H9 (cell line): ENCODE data around the gene ABHD13. TPM values are rescaled to one million over a fixed set of nuclear protein-coding genes. Genes with fewer than 3 reads are reported as not detected.

ENCODE experiments used
- DNase-seq: peaks from one replicate; pipeline ENCODE4 v3.0.0-alpha.2; 2017
- H2AFZ ChIP-seq: one replicate; pipeline ENCODE4 v1.6.1; 2013; ENCODE audit warnings: mild to moderate bottlenecking, low read length, control low read depth, moderate library complexity
- H2AK5ac ChIP-seq: 2 replicates; pipeline ENCODE4 v1.6.1; 2013; ENCODE audit warnings: low read length, control low read depth, mixed read lengths; ENCODE audit not compliant: insufficient read length
- H2BK120ac ChIP-seq: one replicate; pipeline ENCODE4 v1.6.1; 2013; ENCODE audit warnings: low read depth, mild to moderate bottlenecking, low read length, control low read depth, inconsistent platforms; ENCODE audit not compliant: poor library complexity, severe bottlenecking
- H2BK12ac ChIP-seq: 2 replicates; pipeline ENCODE4 v1.6.1; 2013; ENCODE audit warnings: low read length, control low read depth, mixed read lengths, low read depth; ENCODE audit not compliant: insufficient read length
- H2BK15ac ChIP-seq: 2 replicates; pipeline ENCODE4 v1.6.1; 2013; ENCODE audit warnings: low read depth, low read length, control low read depth
- H2BK20ac ChIP-seq: one replicate; pipeline ENCODE4 v1.6.1; 2013; ENCODE audit warnings: low read depth, mild to moderate bottlenecking, low read length, control low read depth, inconsistent platforms; ENCODE audit not compliant: poor library complexity, severe bottlenecking
- H2BK5ac ChIP-seq: 2 replicates; pipeline ENCODE4 v1.6.1; 2013; ENCODE audit warnings: low read length, control low read depth, mixed read lengths; ENCODE audit not compliant: insufficient read length
- H3K14ac ChIP-seq: 2 replicates; pipeline ENCODE4 v1.6.1; 2013; ENCODE audit warnings: low read length, control low read depth; ENCODE audit not compliant: insufficient read depth
- H3K18ac ChIP-seq: 2 replicates; pipeline ENCODE4 v1.6.1; 2013; ENCODE audit warnings: low read depth, mild to moderate bottlenecking, mixed read lengths, low read length, control low read depth; ENCODE audit not compliant: insufficient read length
- H3K23ac ChIP-seq: 2 replicates; pipeline ENCODE4 v1.6.1; 2013; ENCODE audit warnings: low read length, control low read depth, mixed read lengths, low read depth; ENCODE audit not compliant: insufficient read length
- H3K23me2 ChIP-seq: 2 replicates; pipeline ENCODE4 v1.6.1; 2013; ENCODE audit warnings: low read depth, mild to moderate bottlenecking, mixed read lengths, low read length, control low read depth; ENCODE audit not compliant: insufficient read length, poor library complexity, severe bottlenecking
- H3K27ac ChIP-seq: 2 replicates; pipeline ENCODE4 v1.5.1; 2013; ENCODE audit warnings: low read length, control low read depth, mixed read lengths, low read depth; ENCODE audit not compliant: insufficient read length
- H3K27me3 ChIP-seq: 2 replicates; pipeline ENCODE4 v1.6.1; 2013; ENCODE audit warnings: low read length, control low read depth, inconsistent platforms; ENCODE audit not compliant: insufficient read depth
- H3K4ac ChIP-seq: 2 replicates; pipeline ENCODE4 v1.6.1; 2013; ENCODE audit warnings: low read depth, mild to moderate bottlenecking, control low read depth, inconsistent platforms, low read length, moderate library complexity
- H3K4me1 ChIP-seq: 2 replicates; pipeline ENCODE4 v1.6.1; 2013; ENCODE audit warnings: low read length, control low read depth, inconsistent platforms; ENCODE audit not compliant: insufficient read depth
- H3K4me2 ChIP-seq: 2 replicates; pipeline ENCODE4 v1.6.1; 2013; ENCODE audit warnings: low read length, control low read depth, mixed read lengths; ENCODE audit not compliant: insufficient read length, insufficient read depth
- H3K56ac ChIP-seq: 2 replicates; pipeline ENCODE4 v1.6.1; 2013; ENCODE audit warnings: low read depth, mild to moderate bottlenecking, mixed read lengths, low read length, control low read depth; ENCODE audit not compliant: insufficient read length
- H3K79me1 ChIP-seq: 2 replicates; pipeline ENCODE4 v1.6.1; 2013; ENCODE audit warnings: low read depth, mild to moderate bottlenecking, moderate library complexity, low read length, control low read depth, inconsistent platforms; ENCODE audit not compliant: insufficient read depth, poor library complexity, severe bottlenecking
- H3K79me2 ChIP-seq: 2 replicates; pipeline ENCODE4 v1.6.1; 2013; ENCODE audit warnings: low read length, control low read depth, inconsistent platforms; ENCODE audit not compliant: insufficient read depth
- H3K9ac ChIP-seq: 2 replicates; pipeline ENCODE4 v1.6.1; 2013; ENCODE audit warnings: low read length, control low read depth, mixed read lengths; ENCODE audit not compliant: insufficient read length; ENCODE audit errors: extremely low read depth
- H3K9me3 ChIP-seq: one replicate; pipeline ENCODE4 v1.6.1; 2013; ENCODE audit warnings: low read depth, low read length, inconsistent platforms; ENCODE audit not compliant: control insufficient read depth
- H3T11ph ChIP-seq: one replicate; pipeline ENCODE4 v1.6.1; 2013; ENCODE audit warnings: mild to moderate bottlenecking, low read length, control low read depth, inconsistent platforms
- H4K20me1 ChIP-seq: one replicate; pipeline ENCODE4 v1.6.1; 2013; ENCODE audit not compliant: control insufficient read depth, insufficient read length, insufficient read depth
- H4K5ac ChIP-seq: 2 replicates; pipeline ENCODE4 v1.6.1; 2013; ENCODE audit warnings: low read depth, mild to moderate bottlenecking, mixed read lengths, low read length, control low read depth; ENCODE audit not compliant: insufficient read length
- H4K8ac ChIP-seq: replicated peaks from 2 replicates; pipeline ENCODE4 v1.6.1; 2013; ENCODE audit warnings: low read length, control low read depth, mixed read lengths, low read depth; ENCODE audit not compliant: insufficient read length
- H4K91ac ChIP-seq: 2 replicates; pipeline ENCODE4 v1.6.1; 2013; ENCODE audit warnings: low read depth, mild to moderate bottlenecking, moderate library complexity, mixed read lengths, low read length, control low read depth; ENCODE audit not compliant: insufficient read length
- H3K27ac Mint-ChIP-seq, 3 experiments: 2 replicates in 2 of 3; 3 replicates in 1 of 3; pipeline ENCODE4 v1.8.0; 2020 to 2021; ENCODE audit warnings: mixed read lengths in 3 of 3, mild to moderate bottlenecking in 1 of 3, moderate library complexity in 1 of 3
- H3K27me3 Mint-ChIP-seq: 2 replicates; pipeline ENCODE4 v1.8.0; 2021; ENCODE audit warnings: low read depth, mild to moderate bottlenecking, moderate library complexity, mixed read lengths
- H3K36me3 Mint-ChIP-seq, 3 experiments: 2 replicates in 2 of 3; 3 replicates in 1 of 3; pipeline ENCODE4 v1.8.0; 2020 to 2021; ENCODE audit warnings: low read depth in 3 of 3, mixed read lengths in 3 of 3; ENCODE audit not compliant: insufficient read depth in 1 of 3
- H3K4me1 Mint-ChIP-seq, 2 experiments: 2 replicates each; pipeline ENCODE4 v1.8.0; 2020; ENCODE audit warnings: mixed read lengths in 2 of 2
- H3K4me3 Mint-ChIP-seq, 2 experiments: 2 replicates in 1 of 2; 3 replicates in 1 of 2; pipeline ENCODE4 v1.8.0; 2020 to 2021; ENCODE audit warnings: mild to moderate bottlenecking in 2 of 2, mixed read lengths in 2 of 2, moderate library complexity in 1 of 2
- H3K9me3 Mint-ChIP-seq, 2 experiments: 2 replicates in 1 of 2; 3 replicates in 1 of 2; pipeline ENCODE4 v1.8.0; 2020; ENCODE audit warnings: mild to moderate bottlenecking in 2 of 2, mixed read lengths in 2 of 2, moderate library complexity in 1 of 2
- CTCF ChIP-seq: fragments of 200-600 bp; sonication (generic); conservative IDR thresholded peaks from 3 replicates; pipeline ENCODE4 v1.8.0; 2021; ENCODE audit warnings: antibody characterized with exemption, mild to moderate bottlenecking
- WGBS: extraction: QIAGEN DNeasy Blood & Tissue Kit; methylation state at CpG from one replicate; pipeline ENCODE4 v1.1.7; 2013; ENCODE audit warnings: missing lambda C conversion rate, low lambda C conversion rate, mixed read lengths; ENCODE audit not compliant: insufficient read length; ENCODE audit errors: extremely low coverage; 5-methylcytosine and 5-hydroxymethylcytosine counted together
- total RNA-seq: library from RNA; stranded (reverse); gene quantifications from 2 replicates; pipeline ENCODE4 v1.2.1, GENCODE V29; 2021

The ABHD13 gene
- total RNA-seq, 1 experiment from 2014 or later: 6.2 TPM

- Histone ChIP-seq H2BK5ac (no peak overlapping the region), H3K18ac (no peak overlapping the region), H3K4ac (no peak overlapping the region), H3K9me3 (no peaks in the 10 kb centered on the region), H3K4me1 (no peaks in the 10 kb centered on the region), H3K27ac (no peak overlapping the region), H3K4me2 (no peak overlapping the region), H4K91ac (no peak overlapping the region), H3K23ac (no peak overlapping the region), H3T11ph (no peak overlapping the region), H2BK20ac (no peak overlapping the region), H3K79me1 (no peaks in the 10 kb centered on the region), H3K14ac (no peak overlapping the region), H4K5ac (no peak overlapping the region), H3K79me2 (no peaks in the 10 kb centered on the region), H4K8ac (no peak overlapping the region), H3K9ac (no peak overlapping the region), H2BK15ac (no peak overlapping the region), H2AK5ac (no peak overlapping the region), H3K27me3 (no peaks in the 10 kb centered on the region), H2BK12ac (no peak overlapping the region), H3K56ac (no peak overlapping the region), H2BK120ac (no peak overlapping the region), H2AFZ (no peak overlapping the region), H4K20me1 (no peaks in the 10 kb centered on the region), H3K23me2 (no peaks in the 10 kb centered on the region)
- no CpG with 5 or more reads among the region's 1 CpG for WGBS
- TF ChIP-seq CTCF: no peak
- Mint-ChIP-seq H3K4me3 (no peak overlapping the region), H3K27ac (no peak overlapping the region), H3K9me3 (peaks cover 6 to 7% of the 10 kb centered on the region in 2 experiments; a peak in 3 of 5 replicates), H3K27me3 (no peaks in the 10 kb centered on the region), H3K36me3 (peaks cover 0 to 4% (median 0%) of the 10 kb centered on the region in 3 experiments; a peak in 1 of 7 replicates), H3K4me1 (peaks cover 0 to 4% of the 10 kb centered on the region in 2 experiments; a peak in 1 of 4 replicates)
- no peak for DNase-seq
Measured at GRCh38 chr13:108195146-108195545, 23.0 kb upstream of the ABHD13 start.
